Measurements from ENCODE around the gene MFAP4.

- TF ChIP-seq POLR2A (IDR thresholded peaks at IDR 0.05) (no peak), CTCF (IDR thresholded peaks at IDR 0.05) (no peak)
Observed at GRCh38 chr17:19357351-19357750, 29.6 kb downstream of the MFAP4 start.

All from heart left ventricle (tissue), 13 donors.